Cardiac fibroblast (primary cell): ENCODE data around the gene PFKL.

Experiments used
- DNase-seq, 2 donors: peaks; one replicate each; pipeline versions ENCODE4 v3.0.0 to v3.0.0-alpha.2; 2010; ENCODE audit warnings: low read depth in 2 of 2
- H3K4me3 ChIP-seq, 2 donors: replicated peaks in 1 of 2; 1 replicate in 1 of 2; 2 replicates in 1 of 2; pipeline ENCODE4 v1.5.1; 2011; ENCODE audit warnings: low read depth in 2 of 2, low read length in 2 of 2, mild to moderate bottlenecking in 2 of 2, moderate library complexity in 1 of 2
- TF ChIP-seq, protein P1 (sequence below): IDR thresholded peaks from one replicate; pipeline ENCODE4 v1.5.1; 2011; ENCODE audit warnings: low read depth, mild to moderate bottlenecking, low read length, inconsistent platforms

PFKL gene

DNA sequence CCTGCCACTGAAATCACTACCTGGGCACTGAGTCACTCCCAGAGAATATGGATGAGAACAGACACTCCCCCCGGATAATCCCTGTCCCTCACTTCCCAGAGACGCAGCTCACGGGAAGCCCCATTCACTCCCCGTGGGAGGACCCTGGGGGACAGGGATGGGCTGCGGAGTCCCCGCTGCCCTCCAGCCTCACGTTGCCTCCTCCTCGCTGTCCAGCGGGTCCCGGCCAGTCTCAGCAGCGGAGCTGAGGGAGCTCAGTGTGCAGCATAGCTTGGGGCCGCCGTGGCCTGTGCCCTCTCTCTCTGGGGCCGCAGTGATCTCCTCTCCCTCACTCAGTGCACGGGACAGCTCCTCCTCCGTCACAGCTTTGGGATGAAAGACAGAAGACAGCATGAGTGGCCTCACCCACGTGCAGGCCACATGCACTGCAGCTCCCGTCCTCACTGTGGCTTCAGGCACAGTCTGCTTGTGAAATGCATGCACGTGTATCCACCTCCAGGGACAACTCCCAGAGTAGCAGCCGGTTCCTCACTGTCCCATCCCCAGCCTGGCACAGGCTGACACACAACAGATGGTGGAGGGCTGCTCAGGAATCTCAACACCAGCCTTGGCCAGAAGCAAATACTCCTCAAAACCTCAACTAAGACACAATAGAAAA, 31.9 kb downstream of the PFKL start:
- TF ChIP-seq, protein P1, sequence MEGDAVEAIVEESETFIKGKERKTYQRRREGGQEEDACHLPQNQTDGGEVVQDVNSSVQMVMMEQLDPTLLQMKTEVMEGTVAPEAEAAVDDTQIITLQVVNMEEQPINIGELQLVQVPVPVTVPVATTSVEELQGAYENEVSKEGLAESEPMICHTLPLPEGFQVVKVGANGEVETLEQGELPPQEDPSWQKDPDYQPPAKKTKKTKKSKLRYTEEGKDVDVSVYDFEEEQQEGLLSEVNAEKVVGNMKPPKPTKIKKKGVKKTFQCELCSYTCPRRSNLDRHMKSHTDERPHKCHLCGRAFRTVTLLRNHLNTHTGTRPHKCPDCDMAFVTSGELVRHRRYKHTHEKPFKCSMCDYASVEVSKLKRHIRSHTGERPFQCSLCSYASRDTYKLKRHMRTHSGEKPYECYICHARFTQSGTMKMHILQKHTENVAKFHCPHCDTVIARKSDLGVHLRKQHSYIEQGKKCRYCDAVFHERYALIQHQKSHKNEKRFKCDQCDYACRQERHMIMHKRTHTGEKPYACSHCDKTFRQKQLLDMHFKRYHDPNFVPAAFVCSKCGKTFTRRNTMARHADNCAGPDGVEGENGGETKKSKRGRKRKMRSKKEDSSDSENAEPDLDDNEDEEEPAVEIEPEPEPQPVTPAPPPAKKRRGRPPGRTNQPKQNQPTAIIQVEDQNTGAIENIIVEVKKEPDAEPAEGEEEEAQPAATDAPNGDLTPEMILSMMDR: no peak
- DNase-seq: peak in 1 of 2 donors; percentile 9
- no peak overlapping the region for H3K4me3 ChIP-seq

DNA sequence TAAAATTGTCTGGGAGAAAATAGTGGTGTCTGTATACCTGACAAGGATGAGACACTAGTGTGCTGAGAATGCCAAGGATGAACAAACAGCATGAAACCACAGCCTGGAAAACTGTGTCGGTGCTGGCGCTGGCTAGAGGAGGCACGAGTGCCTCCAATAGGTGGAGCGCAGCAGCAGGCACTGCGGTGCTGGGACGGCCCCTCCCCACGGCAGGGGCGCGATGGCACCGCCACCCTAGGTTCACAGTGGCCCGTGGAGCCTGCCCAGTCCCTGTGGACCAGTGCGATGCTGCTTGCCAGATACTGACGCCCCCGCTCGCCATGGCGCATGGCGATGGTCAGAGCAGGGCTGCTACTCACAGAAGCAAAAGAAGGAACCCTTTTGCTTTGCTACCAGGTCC, 32.5 kb downstream of the PFKL start:
- no peak for DNase-seq
- no peak overlapping the region for H3K4me3 ChIP-seq
- TF ChIP-seq, protein P1: no peak

DNA sequence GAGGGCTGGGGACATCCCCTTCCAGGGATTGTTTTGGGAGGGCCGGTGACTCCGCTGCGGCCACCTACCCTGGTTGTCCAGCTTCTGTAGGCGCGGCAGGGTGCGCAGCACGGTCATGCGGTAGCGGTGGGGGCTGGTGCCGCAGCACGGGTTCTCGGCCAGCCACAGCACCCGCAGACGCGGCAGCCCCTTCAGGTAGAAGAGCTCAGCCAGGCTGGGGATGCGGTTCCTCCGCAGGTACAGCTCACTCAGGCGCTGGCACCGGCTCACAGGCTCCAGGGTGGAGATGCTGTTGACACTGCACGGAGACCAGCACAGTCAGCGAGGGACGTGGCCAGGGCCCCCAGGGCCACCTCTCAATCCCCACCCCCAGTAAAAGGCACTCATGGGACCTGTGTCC, 33.1 kb downstream of the PFKL start:
- TF ChIP-seq, protein P1: no peak
- no peak for DNase-seq
- H3K4me3 ChIP-seq: no peak overlapping the region

DNA sequence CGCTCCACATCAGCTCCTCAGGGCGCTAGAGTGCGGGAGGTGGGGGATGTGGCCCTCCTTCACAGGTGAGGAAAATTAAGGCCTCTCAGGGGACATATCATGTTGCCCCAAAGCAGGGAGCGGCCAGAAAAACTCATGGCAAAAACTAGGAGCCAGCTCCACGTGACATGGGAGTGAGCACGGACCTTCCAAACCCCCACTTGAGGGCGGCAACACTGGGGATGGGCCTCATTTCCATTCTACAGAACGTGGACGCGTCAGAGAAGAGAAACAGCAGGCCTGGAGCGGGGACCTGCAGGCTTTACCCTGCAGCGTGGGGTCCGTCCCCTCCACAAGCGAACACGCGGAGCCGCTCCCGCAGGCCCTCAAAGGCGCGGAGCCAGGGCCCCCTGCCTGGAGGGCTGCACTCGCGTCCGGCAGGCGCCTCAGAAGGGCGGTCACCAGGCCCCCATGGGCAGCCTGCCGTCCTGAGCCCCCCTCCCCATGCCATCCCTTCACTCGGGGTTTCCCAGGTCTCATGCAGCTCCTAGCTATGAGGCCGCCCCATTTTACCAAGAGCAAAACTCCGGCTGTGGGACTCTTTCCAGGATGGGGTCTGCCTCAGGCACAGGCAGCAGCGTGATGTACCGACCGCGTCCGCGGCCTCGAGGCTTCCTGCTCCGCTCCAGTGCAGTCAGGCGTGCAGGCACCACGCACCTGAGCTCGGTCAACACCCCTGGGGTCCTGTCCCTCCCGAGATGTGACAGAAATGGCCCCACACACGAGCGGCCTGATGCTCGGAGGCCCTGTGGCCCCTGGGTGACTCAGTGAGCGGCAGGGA, 33.9 kb downstream of the PFKL start:
- DNase-seq: no peak
- TF ChIP-seq, protein P1: no peak
- H3K4me3 ChIP-seq: no peak overlapping the region

DNA sequence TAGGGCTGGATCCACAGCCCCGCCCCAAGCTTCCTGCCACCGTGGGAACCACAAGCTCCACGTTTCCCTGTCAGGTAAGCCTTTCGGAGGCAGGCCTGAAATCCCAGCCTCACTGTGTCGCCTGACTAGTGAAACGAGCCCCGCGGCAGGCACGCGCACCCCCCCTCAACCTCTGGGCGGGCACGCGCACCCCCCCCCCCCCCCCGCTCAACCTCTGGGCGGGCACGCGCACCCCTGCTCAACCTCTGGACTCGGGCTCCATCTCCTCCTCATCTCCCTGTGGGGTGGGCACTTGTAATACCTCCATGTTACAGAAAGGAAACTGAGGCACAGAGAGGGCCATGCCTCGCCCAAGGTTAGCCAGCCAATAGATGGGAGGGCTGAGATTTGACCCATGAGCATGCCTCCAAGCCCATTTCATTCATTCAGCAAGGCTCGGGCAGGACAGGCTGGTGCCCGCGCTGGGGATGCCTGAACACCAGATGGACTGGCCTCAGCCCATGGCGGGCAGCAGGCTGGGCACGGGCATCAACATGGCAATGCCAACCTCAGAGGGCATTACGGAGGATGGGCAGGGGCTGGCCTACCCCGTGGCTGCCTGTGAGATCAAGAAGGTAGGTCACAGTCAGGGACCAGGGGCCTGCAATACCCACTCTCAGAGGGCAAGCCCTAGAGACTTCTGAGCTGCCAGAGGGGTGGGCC, 34.6 kb downstream of the PFKL start:
- TF ChIP-seq, protein P1: no peak
- no peak for DNase-seq
- H3K4me3 ChIP-seq: no peak overlapping the region

DNA sequence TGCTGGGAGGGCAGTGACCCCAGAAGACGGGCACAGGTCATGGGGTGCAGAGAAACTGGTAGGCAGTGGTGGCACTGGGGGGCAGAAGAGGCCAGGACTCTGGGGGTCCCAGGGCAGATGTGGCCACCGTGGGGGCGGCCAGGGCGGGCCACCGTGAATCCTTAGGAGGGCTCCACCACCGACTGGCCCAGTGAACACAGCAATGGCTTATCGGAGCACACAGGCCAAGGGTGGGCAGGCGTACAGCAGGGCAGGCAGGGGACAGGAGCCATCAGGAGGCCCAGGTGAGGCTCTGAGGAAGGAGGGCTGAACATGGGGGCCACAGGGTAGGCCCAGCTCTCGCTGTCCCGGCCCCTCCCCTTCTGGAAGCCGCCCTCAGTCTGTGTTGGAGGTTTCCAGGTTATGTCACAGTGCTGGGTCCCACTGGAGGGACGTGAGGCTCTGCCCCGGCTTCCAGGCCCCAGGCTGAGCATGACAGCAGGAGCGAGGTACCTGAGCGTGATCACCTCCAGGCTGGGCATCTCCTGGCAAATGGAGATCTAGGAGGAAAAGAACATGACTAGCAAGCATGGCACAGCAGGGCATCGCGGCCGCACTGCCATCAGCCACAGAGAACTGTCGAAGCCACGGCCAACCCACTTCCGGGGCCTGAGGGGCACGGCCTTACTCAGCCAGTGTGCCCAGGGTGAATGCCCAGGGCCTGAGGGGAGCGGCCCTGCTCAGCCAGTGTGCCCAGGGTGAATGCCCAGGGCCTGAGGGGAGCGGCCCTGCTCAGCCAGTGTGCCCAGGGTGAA, 35.6 kb downstream of the PFKL start:
- no peak for DNase-seq
- no peak overlapping the region for H3K4me3 ChIP-seq
- TF ChIP-seq, protein P1: no peak
